Kidney epithelial cell (primary cell): ENCODE measurements around the gene ORM2. TPM values are rescaled to one million over a fixed set of nuclear protein-coding genes. Genes with fewer than 3 reads are reported as not detected.

Experiments used
- DNase-seq: peaks from one replicate; pipeline ENCODE4 v3.0.0-alpha.2; 2010; ENCODE audit warnings: low read depth
- H3K27me3 ChIP-seq: 2 replicates; pipeline ENCODE4 v1.6.0; 2011; ENCODE audit warnings: low read length; ENCODE audit not compliant: control insufficient read depth, insufficient read depth
- H3K36me3 ChIP-seq: 2 replicates; pipeline ENCODE4 v1.5.1; 2011; ENCODE audit warnings: low read length; ENCODE audit not compliant: control insufficient read depth, insufficient read depth
- H3K4me3 ChIP-seq: 2 replicates; pipeline ENCODE4 v1.5.1; 2011; ENCODE audit warnings: low read depth, mild to moderate bottlenecking, control low read depth, low read length
- CTCF ChIP-seq: IDR thresholded peaks from 2 replicates; pipeline ENCODE4 v1.5.1; 2011; ENCODE audit warnings: mild to moderate bottlenecking, moderate library complexity, low read length, control low read depth, inconsistent platforms; ENCODE audit not compliant: insufficient read depth, poor library complexity, severe bottlenecking
- total RNA-seq: library from RNA; depleted of rRNA; stranded (reverse); fragments of >200 nt; gene quantifications from 2 replicates; pipeline ENCODE4 v1.2.3, GENCODE V29; 2015

ORM2 gene
- total RNA-seq, 1 donor from 2014 or later = not detected

GRCh38 chr9:114310471-114311450 lies 18.9 kb upstream of the ORM2 start:
- Histone ChIP-seq H3K36me3 (no peaks in the 10 kb centered on the region), H3K4me3 (no peak overlapping the region), H3K27me3 (no peaks in the 10 kb centered on the region)
- DNase-seq = no peak
- no peak for TF ChIP-seq CTCF

GRCh38 chr9:114311571-114312512 lies 17.8 kb upstream of the ORM2 start:
- no peak for DNase-seq
- Histone ChIP-seq H3K36me3 (no peaks in the 10 kb centered on the region), H3K27me3 (no peaks in the 10 kb centered on the region), H3K4me3 (no peak overlapping the region)
- no peak for TF ChIP-seq CTCF

GRCh38 chr9:114312513-114312875 lies 17.2 kb upstream of the ORM2 start:
- no peak overlapping the region for H3K4me3 ChIP-seq
- no peaks in the 10 kb centered on the region for H3K36me3 ChIP-seq
- no peak for TF ChIP-seq CTCF
- H3K27me3 ChIP-seq = no peaks in the 10 kb centered on the region
- no peak for DNase-seq

- Histone ChIP-seq H3K4me3 (no peak overlapping the region), H3K36me3 (no peaks in the 10 kb centered on the region), H3K27me3 (no peaks in the 10 kb centered on the region)
- no peak for DNase-seq
- no peak for TF ChIP-seq CTCF
These were observed 16.5 kb upstream of the ORM2 start for GRCh38 chr9:114313186-114313585.

- DNase-seq = no peak
- H3K27me3 ChIP-seq = peaks cover 2% of the 10 kb centered on the region
- no peaks in the 10 kb centered on the region for H3K36me3 ChIP-seq
- H3K4me3 ChIP-seq = no peak overlapping the region
- TF ChIP-seq CTCF = no peak
These were observed 15.3 kb upstream of the ORM2 start for GRCh38 chr9:114314256-114314867.
